ENCODE measurements around the gene THY1.
"Not testable (repeated sequence)": the region's sequence is repeated elsewhere in the genome, so short reads cannot be mapped to it uniquely, and the experiment has no call there.

DNA sequence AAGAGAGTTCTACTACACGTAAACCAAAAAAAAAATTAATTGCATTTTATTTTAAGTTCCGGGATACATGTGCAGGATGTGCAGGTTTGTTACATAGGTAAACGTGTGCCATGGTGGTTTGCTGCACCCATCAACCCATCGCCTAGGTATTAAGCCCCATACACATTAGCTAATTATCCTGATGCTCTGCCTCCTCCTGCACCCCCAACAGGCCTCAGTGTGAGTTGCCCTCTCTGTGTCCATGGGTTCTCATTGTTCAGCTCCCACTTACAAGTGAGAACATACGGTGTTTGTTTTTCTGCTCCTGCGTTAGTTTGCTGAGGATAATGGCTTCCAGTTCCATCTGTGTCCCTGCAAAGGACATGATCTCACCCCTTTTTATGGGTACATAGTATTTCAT, 32.7 kb upstream of the THY1 start:
- TF ChIP-seq, protein P1, sequence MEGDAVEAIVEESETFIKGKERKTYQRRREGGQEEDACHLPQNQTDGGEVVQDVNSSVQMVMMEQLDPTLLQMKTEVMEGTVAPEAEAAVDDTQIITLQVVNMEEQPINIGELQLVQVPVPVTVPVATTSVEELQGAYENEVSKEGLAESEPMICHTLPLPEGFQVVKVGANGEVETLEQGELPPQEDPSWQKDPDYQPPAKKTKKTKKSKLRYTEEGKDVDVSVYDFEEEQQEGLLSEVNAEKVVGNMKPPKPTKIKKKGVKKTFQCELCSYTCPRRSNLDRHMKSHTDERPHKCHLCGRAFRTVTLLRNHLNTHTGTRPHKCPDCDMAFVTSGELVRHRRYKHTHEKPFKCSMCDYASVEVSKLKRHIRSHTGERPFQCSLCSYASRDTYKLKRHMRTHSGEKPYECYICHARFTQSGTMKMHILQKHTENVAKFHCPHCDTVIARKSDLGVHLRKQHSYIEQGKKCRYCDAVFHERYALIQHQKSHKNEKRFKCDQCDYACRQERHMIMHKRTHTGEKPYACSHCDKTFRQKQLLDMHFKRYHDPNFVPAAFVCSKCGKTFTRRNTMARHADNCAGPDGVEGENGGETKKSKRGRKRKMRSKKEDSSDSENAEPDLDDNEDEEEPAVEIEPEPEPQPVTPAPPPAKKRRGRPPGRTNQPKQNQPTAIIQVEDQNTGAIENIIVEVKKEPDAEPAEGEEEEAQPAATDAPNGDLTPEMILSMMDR (IDR thresholded peaks at IDR 0.05): not testable (repeated sequence)
- not testable (repeated sequence) for TF ChIP-seq POLR2A, POLR2AphosphoS5 (IDR thresholded peaks at IDR 0.05)

Measured in sigmoid colon (tissue), 4 donors.